ENCODE data around the gene ENTPD6. TPM values are rescaled to one million over a fixed set of nuclear protein-coding genes. Genes with fewer than 3 reads are reported as not detected.

The ENTPD6 gene
- total RNA-seq, 1 experiment from 2014 or later, result 80.4 TPM

DNA sequence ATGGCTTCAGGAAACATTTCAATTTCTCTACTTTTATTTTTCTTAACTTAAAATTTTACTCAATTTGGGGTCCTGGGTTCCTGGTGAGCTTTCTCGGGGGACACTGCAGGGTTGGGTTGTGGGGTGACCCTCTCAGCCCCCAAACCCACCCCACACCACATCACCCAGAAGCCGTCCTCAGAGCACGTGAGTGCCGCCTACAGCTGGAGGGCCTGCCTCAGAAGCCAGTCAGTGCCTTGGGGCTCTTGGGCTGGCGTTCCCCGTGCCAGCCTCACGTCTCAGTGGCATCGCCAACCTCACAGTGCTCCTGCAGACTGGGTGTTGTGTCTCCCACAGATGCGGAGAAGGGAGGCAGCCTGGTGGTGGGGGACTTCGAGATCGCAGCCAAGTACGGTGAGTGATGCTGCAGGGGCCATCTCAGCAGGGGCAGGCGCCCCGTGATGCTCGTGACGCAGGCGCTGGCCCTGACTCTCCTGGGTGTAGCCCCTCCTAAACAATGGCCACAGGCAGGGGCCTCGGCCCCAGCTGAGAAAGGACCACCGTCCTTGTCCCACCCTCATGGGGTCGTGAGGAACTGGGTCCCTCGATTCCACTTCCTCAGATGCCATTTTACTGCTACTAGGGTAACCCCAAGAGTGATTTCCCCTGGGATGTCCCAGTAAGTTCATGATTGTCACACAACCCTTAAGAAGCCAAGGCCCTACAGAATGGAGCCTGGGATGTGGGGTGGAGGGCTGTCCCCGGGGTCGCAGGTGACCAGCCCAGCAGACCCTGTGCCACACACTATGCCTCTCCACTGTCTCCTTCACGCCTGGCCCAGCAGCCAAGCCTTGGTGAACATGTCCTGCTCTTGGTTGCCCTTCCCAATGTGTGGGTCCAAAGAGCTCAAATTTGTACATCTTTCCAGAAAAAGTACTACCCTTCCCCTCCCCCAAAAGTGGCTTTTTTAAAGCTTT, 28.5 kb downstream of the ENTPD6 start:
- intact Hi-C loops (cut with micrococcal nuclease; ENCODE audit: unreplicated experiment), result no loop called here
- POLR2A ChIA-PET (ENCODE audit: unreplicated experiment), result interaction anchor here (0.6 to 1.7 kb wide), 5 partner anchors 9 to 29 kb away, joined by 4 to 18 read pairs (median 5); partner anchors contain the start of genes ENTPD6 and PYGB
- Histone ChIP-seq H3K4me2 (peak overlapping the region; percentile 65), H3K4me3 (peak overlapping the region; percentile 20; the same call in 1 of the 2 replicates), H3K27ac (peak overlapping the region; percentile 97), H3K36me3 (ENCODE audit: low read depth) (no peaks in the 10 kb centered on the region), H3K79me2 (ENCODE audit: low read depth) (peaks cover 16% of the 10 kb centered on the region), H2AFZ (no peak overlapping the region), H3K9me2 (ENCODE audit: insufficient read depth) (no peaks in the 10 kb centered on the region), H3F3A (ENCODE audit: insufficient read depth, low read depth) (peaks cover 38% of the 10 kb centered on the region), H4K20me1 (ENCODE audit: insufficient read depth) (no peaks in the 10 kb centered on the region), H3K4me1 (replicated peaks; ENCODE audit: insufficient read depth) (peaks cover 52% of the 10 kb centered on the region), H3K27me3 (ENCODE audit: insufficient read depth, low read depth) (no peaks in the 10 kb centered on the region), H3K9me3 (ENCODE audit: insufficient read depth, low read depth) (no peaks in the 10 kb centered on the region)
- no peak for DNase-seq
- CTCF ChIA-PET, result interaction anchor here (0.6 to 1.6 kb wide), 8 partner anchors 9 to 315 kb away, joined by 3 to 22 read pairs (median 4); partner anchors contain the start of gene PYGB
- TF ChIP-seq, protein P1, sequence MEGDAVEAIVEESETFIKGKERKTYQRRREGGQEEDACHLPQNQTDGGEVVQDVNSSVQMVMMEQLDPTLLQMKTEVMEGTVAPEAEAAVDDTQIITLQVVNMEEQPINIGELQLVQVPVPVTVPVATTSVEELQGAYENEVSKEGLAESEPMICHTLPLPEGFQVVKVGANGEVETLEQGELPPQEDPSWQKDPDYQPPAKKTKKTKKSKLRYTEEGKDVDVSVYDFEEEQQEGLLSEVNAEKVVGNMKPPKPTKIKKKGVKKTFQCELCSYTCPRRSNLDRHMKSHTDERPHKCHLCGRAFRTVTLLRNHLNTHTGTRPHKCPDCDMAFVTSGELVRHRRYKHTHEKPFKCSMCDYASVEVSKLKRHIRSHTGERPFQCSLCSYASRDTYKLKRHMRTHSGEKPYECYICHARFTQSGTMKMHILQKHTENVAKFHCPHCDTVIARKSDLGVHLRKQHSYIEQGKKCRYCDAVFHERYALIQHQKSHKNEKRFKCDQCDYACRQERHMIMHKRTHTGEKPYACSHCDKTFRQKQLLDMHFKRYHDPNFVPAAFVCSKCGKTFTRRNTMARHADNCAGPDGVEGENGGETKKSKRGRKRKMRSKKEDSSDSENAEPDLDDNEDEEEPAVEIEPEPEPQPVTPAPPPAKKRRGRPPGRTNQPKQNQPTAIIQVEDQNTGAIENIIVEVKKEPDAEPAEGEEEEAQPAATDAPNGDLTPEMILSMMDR (conservative IDR thresholded peaks at IDR 0.05), result no peak
- no peak for TF ChIP-seq EZH2 (IDR thresholded peaks at IDR 0.05; ENCODE audit: low read depth)
- TSS peak; percentile 52 for BruUV-seq (replicated peaks)

DNA sequence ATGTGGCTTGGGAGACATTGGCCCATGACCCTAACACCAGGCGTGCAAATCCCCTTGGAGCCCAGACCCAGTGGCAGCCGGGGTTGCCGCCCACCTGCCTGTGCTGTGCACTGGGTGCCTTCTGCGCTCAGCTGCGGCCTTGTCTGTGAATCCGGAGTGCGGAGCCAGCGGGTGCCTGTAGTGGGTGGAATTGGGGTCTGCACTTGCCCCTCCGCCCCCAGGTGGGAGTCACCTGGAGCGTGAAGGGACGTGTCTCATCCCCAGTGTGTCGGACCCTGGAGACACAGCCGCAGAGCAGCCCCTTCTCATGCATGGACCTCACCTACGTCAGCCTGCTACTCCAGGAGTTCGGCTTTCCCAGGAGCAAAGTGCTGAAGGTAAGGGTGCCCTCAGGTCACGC, 29.4 kb downstream of the ENTPD6 start:
- H3F3A ChIP-seq (ENCODE audit: insufficient read depth, low read depth), result peaks cover 38% of the 10 kb centered on the region
- no peak overlapping the region for H3K4me3 ChIP-seq
- no peaks in the 10 kb centered on the region for H3K27me3 ChIP-seq (ENCODE audit: insufficient read depth, low read depth)
- H3K9me3 ChIP-seq (ENCODE audit: insufficient read depth, low read depth), result no peaks in the 10 kb centered on the region
- peak overlapping the region; percentile 97 for H3K27ac ChIP-seq
- no peaks in the 10 kb centered on the region for H4K20me1 ChIP-seq (ENCODE audit: insufficient read depth)
- no TSS peak for BruUV-seq (replicated peaks)
- no peak for TF ChIP-seq EZH2 (IDR thresholded peaks at IDR 0.05; ENCODE audit: low read depth)
- TF ChIP-seq, protein P1 (conservative IDR thresholded peaks at IDR 0.05), result no peak
- no peaks in the 10 kb centered on the region for H3K36me3 ChIP-seq (ENCODE audit: low read depth)
- H3K9me2 ChIP-seq (ENCODE audit: insufficient read depth), result no peaks in the 10 kb centered on the region
- ChIA-PET POLR2A (ENCODE audit: unreplicated experiment) (no interaction called here), CTCF (no interaction called here)
- H3K4me2 ChIP-seq, result peak overlapping the region; percentile 65; the same call in 1 of the 2 replicates
- H3K4me1 ChIP-seq (replicated peaks; ENCODE audit: insufficient read depth), result peaks cover 52% of the 10 kb centered on the region
- H3K79me2 ChIP-seq (ENCODE audit: low read depth), result peaks cover 16% of the 10 kb centered on the region
- intact Hi-C loops (cut with micrococcal nuclease; ENCODE audit: unreplicated experiment), result no loop called here
- no peak for DNase-seq
- no peak overlapping the region for H2AFZ ChIP-seq

DNA sequence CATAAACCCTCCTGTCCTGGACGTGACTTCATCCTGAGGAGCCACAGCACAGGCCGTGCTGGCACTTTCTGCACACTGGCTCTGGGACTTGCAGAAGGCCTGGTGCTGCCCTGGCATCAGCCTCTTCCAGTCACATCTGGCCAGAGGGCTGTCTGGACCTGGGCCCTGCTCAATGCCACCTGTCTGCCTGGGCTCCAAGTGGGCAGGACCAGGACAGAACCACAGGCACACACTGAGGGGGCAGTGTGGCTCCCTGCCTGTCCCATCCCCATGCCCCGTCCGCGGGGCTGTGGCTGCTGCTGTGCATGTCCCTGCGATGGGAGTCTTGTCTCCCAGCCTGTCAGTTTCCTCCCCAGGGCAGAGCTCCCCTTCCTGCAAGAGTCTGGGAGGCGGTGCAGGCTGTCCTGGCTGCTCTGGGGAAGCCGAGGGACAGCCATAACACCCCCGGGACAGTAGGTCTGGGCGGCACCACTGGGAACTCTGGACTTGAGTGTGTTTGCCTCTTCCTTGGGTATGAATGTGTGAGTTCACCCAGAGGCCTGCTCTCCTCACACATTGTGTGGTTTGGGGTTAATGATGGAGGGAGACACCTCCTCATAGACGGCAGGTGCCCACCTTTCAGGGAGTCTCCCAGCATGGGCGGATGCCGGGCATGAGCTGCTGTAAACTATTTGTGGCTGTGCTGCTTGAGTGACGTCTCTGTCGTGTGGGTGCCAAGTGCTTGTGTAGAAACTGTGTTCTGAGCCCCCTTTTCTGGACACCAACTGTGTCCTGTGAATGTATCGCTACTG, 30.3 kb downstream of the ENTPD6 start:
- H3K27ac ChIP-seq, result no peak overlapping the region
- no peaks in the 10 kb centered on the region for H3K9me2 ChIP-seq (ENCODE audit: insufficient read depth)
- DNase-seq, result no peak
- BruUV-seq (replicated peaks), result no TSS peak
- CTCF ChIA-PET, result interaction anchor here (0.6 kb wide), 1 partner anchor 73 kb away, joined by 4 read pairs; no protein-coding TSS in a partner anchor
- peaks cover 52% of the 10 kb centered on the region for H3K4me1 ChIP-seq (replicated peaks; ENCODE audit: insufficient read depth)
- H3K36me3 ChIP-seq (ENCODE audit: low read depth), result no peaks in the 10 kb centered on the region
- H4K20me1 ChIP-seq (ENCODE audit: insufficient read depth), result no peaks in the 10 kb centered on the region
- H3K27me3 ChIP-seq (ENCODE audit: insufficient read depth, low read depth), result no peaks in the 10 kb centered on the region
- H3K9me3 ChIP-seq (ENCODE audit: insufficient read depth, low read depth), result no peaks in the 10 kb centered on the region
- peaks cover 16% of the 10 kb centered on the region for H3K79me2 ChIP-seq (ENCODE audit: low read depth)
- no peak overlapping the region for H3K4me2 ChIP-seq
- intact Hi-C loops (cut with micrococcal nuclease; ENCODE audit: unreplicated experiment), result no loop called here
- TF ChIP-seq, protein P1 (conservative IDR thresholded peaks at IDR 0.05), result no peak
- no peak for TF ChIP-seq EZH2 (IDR thresholded peaks at IDR 0.05; ENCODE audit: low read depth)
- H2AFZ ChIP-seq, result no peak overlapping the region
- POLR2A ChIA-PET (ENCODE audit: unreplicated experiment), result interaction anchor here (0.7 kb wide), 1 partner anchor 24 kb away, joined by 3 read pairs; no protein-coding TSS in a partner anchor
- H3F3A ChIP-seq (ENCODE audit: insufficient read depth, low read depth), result peaks cover 38% of the 10 kb centered on the region
- no peak overlapping the region for H3K4me3 ChIP-seq

Measured in PC-9 (cell line).